ENCODE measurements around the gene HCST. TPM values are rescaled to one million over a fixed set of nuclear protein-coding genes. Genes with fewer than 3 reads are reported as not detected.
"Not testable (repeated sequence)": the region's sequence is repeated elsewhere in the genome, so short reads cannot be mapped to it uniquely, and the experiment has no call there.

The HCST gene
- total RNA-seq, 2 donors from 2014 or later, result 56.1 to 71.9 TPM

DNA sequence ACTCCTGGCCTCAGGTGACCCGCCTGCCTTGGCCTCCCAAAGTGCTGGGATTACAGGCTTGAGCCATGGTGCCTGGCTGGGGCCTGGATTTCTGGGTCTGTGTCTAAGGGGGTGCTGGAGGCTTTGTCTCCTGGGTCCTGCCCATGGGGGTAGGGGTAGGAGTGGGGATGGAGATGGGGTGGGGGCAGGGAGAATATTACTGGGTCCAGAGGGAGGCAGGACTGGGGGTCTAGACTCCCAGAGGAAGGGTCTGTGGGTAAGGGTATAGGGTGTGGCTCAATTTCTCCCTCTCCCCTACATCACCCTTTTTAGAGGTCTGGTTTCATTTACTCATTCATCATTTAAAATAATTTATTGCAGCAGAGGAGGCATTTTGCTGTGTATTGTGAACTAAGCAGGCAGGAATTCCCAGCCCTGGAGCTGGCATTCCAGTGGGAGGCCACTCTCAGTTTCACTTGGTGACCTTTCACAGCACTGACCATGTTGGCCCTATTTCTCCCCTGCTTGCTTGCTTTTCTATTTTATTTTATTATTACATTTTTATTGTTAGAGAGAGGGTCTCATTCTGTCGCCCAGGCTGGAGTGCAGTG is 1.2 kb upstream of the HCST start:
- Mint-ChIP-seq H3K4me1 (ENCODE audit: low read depth) (peaks cover 65% of the 10 kb centered on the region), H3K27ac (peak overlapping the region; percentile 74), H3K4me3 (peak overlapping the region; percentile 88 to 96), H3K27me3 (ENCODE audit: low read depth) (no peaks in the 10 kb centered on the region), H3K36me3 (ENCODE audit: insufficient read depth in 2 of 2) (peaks cover 10 to 11% of the 10 kb centered on the region in 2 donors), H3K9me3 (no peaks in the 10 kb centered on the region)
- DNase-seq (no peak), ATAC-seq (replicated peaks in 1 of 2) (no peak)

DNA sequence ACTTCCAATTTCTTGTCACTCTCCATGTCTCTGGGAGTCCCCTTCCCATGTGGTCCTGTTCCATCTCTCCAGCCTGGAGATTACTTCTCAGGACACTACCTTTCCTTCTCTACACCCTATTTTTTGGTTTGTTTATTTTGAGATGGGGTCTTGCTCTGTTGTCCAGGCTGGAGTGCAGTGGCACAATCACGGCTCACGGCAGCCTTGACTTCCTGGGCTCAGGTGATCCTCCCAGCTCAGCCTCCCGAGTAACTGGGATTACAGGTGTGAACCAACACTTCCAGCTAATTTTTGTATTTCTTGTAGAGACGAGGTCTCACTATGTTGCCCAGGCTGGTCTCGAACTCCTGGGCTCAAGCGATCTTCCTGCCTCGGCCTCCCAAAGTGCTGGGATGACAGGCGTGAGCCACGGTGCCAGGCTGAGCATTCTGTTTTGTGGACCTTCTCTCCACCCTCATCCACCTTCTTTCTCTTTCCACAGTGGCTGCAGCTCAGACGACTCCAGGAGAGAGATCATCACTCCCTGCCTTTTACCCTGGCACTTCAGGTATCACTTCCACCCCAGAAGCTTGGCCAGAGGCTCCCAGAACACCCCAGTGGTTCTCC is 644 bp downstream of the HCST start:
- peaks cover 63% of the 10 kb centered on the region for H3K4me1 Mint-ChIP-seq (ENCODE audit: low read depth)
- DNase-seq (no peak), ATAC-seq (replicated peaks in 1 of 2) (no peak)
- peak overlapping the region; percentile 88 to 96 for H3K4me3 Mint-ChIP-seq
- H3K27ac Mint-ChIP-seq, result peak overlapping the region; percentile 95
- H3K27me3 Mint-ChIP-seq (ENCODE audit: low read depth), result no peaks in the 10 kb centered on the region
- H3K36me3 Mint-ChIP-seq (ENCODE audit: insufficient read depth in 2 of 2), result peaks cover 7% of the 10 kb centered on the region in 2 donors
- no peaks in the 10 kb centered on the region for H3K9me3 Mint-ChIP-seq

DNA sequence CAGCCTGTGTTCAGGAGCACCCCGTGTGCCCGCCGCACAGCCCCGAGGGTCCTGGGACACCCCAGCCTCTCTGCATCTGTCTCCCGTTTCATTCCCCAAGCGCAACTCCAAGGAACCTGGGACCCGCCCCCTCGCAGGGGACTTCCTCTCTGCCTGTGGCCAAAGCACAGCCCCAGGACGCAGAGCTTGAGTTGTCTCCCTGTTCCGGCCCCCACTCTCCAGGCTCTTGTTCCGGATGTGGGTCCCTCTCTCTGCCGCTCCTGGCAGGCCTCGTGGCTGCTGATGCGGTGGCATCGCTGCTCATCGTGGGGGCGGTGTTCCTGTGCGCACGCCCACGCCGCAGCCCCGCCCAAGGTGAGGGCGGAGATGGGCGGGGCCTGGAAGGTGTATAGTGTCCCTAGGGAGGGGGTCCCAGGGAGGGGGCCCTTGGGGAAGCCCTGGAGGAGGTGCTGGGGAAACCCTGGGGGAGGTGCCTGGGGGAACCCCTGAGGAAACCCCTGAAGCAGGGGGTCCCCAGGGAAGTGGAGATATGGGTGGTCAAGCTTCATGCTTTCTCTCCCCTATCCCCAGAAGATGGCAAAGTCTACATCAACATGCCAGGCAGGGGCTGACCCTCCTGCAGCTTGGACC is 1.3 kb downstream of the HCST start:
- Mint-ChIP-seq H3K9me3 (no peaks in the 10 kb centered on the region), H3K4me1 (ENCODE audit: low read depth) (peaks cover 58% of the 10 kb centered on the region), H3K27me3 (ENCODE audit: low read depth) (no peaks in the 10 kb centered on the region), H3K4me3 (peak overlapping the region; percentile 88 to 96), H3K27ac (peak overlapping the region; percentile 95), H3K36me3 (ENCODE audit: insufficient read depth in 2 of 2) (peaks cover 5 to 6% of the 10 kb centered on the region in 2 donors)
- ATAC-seq (replicated peaks in 1 of 2) (peak; percentile 67 to 73), DNase-seq (peak; percentile 90 to 92)

DNA sequence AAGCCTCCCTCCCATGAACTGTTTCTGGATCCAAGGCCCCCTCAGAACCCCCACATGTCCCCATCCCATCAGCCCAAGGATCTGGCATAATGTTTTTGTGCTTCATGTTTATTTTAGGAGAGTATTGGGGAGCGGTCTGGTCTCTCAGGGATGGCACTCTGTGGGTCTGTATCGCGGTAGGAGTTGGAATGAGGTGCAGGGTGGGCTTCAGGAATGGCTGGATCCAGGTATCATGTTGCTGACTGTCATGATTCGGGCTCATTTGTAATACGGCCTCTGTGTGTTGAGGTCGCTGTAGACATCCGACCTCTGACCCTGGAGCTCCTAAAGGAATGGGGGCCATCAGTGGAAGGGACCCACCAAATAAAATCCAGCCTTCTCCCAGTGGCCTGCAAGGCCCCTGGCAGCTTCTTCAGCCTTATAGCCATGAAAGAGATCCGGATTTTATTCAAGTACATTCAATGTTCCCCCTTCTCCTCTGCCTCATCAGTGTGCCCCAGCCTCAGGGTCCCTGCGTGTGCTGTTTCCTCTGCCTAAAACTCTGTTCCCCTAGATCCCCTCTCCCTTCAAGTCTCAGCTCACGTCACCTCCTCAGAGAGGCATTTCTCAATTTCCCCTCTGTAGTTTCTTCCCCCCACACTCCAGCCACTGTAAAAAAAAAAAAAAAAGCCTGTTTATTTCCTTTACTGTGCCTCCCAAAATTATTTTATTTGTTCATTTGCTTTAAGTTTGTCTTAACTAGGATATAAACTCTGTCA is 2.2 kb downstream of the HCST start:
- DNase-seq (no peak), ATAC-seq (replicated peaks in 1 of 2) (no peak)
- no peaks in the 10 kb centered on the region for H3K9me3 Mint-ChIP-seq
- no peaks in the 10 kb centered on the region for H3K27me3 Mint-ChIP-seq (ENCODE audit: low read depth)
- peaks cover 64% of the 10 kb centered on the region for H3K4me1 Mint-ChIP-seq (ENCODE audit: low read depth)
- H3K4me3 Mint-ChIP-seq, result peak overlapping the region; percentile 35 to 39
- H3K36me3 Mint-ChIP-seq (ENCODE audit: insufficient read depth in 2 of 2), result peaks cover 2 to 4% of the 10 kb centered on the region in 2 donors
- peak overlapping the region; percentile 36 for H3K27ac Mint-ChIP-seq

DNA sequence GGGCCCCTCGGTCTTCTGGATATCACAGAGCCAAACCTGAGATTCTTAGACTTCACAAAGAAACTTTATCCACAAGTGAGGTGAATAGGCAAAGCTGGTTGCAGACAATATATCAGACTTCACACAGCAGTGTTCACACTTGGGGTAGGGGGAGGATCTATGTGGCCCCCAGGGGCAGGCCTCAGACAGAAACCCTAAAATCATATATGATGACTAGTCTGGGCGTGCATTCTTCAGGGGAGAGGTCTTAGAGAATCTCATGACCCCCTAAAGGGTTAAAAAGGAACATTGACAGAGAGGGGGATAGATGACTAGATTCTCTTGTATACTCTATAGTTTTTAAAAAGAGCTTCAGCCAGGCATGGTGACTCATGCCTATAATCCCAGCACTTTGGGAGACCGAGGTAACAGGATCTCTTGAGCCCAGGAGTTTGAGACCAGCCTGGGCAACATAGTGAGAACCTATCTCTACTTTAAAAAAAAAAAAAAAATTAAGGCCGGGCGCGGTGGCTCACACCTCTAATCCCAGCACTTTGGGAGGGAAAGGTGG is 2.9 kb downstream of the HCST start:
- Mint-ChIP-seq H3K36me3 (ENCODE audit: insufficient read depth in 2 of 2) (peaks cover 2% of the 10 kb centered on the region in 2 donors), H3K27ac (no peak overlapping the region), H3K27me3 (ENCODE audit: low read depth) (no peaks in the 10 kb centered on the region), H3K4me1 (ENCODE audit: low read depth) (peaks cover 66% of the 10 kb centered on the region), H3K4me3 (peak overlapping the region in 1 of 2 donors; percentile 39), H3K9me3 (no peaks in the 10 kb centered on the region)
- no peak for DNase-seq
- no peak for ATAC-seq (replicated peaks in 1 of 2)

DNA sequence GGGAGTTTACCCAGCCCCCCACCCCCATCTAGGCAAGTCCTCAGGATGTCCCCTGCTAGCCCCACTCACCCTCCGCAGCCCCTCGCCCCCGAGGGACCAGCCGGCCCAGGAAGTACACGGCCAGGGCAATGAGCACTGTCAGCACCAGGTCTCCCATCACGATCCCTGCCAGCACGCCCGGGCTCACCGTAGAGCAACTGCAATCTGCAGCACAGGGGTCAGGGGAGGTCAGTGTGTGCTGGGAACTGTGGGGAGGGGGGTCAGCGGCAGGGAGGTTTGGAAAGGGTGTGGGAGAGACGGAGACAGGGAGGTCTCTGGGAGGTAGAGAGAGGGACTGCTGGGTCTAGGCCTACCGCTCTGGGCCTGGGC is 5.0 kb downstream of the HCST start:
- peaks cover 2% of the 10 kb centered on the region in 2 donors for H3K36me3 Mint-ChIP-seq (ENCODE audit: insufficient read depth in 2 of 2)
- peaks cover 57% of the 10 kb centered on the region for H3K4me1 Mint-ChIP-seq (ENCODE audit: low read depth)
- DNase-seq, result no peak
- no peak overlapping the region for H3K4me3 Mint-ChIP-seq
- no peaks in the 10 kb centered on the region for H3K9me3 Mint-ChIP-seq
- no peak overlapping the region for H3K27ac Mint-ChIP-seq
- no peaks in the 10 kb centered on the region for H3K27me3 Mint-ChIP-seq (ENCODE audit: low read depth)
- ATAC-seq (replicated peaks in 1 of 2), result no peak

DNA sequence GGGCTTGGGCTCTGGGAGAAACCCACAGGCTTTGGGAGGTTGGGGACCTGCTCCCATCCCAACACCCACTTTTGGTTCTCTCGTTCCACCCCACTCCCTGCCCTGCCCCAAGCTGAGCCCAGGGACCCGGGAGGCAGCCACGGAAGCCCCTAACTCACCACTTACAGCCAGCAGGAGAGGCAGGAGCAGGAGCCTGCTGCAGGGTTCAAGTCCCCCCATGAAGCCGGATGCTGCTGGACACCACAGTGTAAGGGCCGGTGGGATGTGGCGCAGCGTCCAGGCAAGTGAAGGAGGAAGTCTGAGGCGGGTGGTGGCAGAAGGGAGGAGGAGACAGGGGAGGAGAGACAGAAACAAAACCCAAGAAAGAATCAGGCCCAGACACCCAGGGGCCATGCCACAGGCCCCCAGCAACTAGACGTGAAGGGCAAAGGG is 5.7 kb downstream of the HCST start, which contains the start of gene TYROBP:
Gene TYROBP, minus strand, starts transcription at position 286 of the 432 bp plus-strand sequence. Its CDS starts 67 bp downstream, at position 219.
- DNase-seq, result no peak
- H3K4me1 Mint-ChIP-seq (ENCODE audit: low read depth), result peaks cover 50% of the 10 kb centered on the region
- ATAC-seq (replicated peaks in 1 of 2), result no peak
- H3K36me3 Mint-ChIP-seq (ENCODE audit: insufficient read depth in 2 of 2), result peaks cover 2% of the 10 kb centered on the region in 2 donors
- H3K9me3 Mint-ChIP-seq, result no peaks in the 10 kb centered on the region
- no peaks in the 10 kb centered on the region for H3K27me3 Mint-ChIP-seq (ENCODE audit: low read depth)
- H3K27ac Mint-ChIP-seq, result no peak within 1 kb of the TSS
- H3K4me3 Mint-ChIP-seq, result peak within 1 kb of the TSS in 1 of 2 donors; percentile 29

DNA sequence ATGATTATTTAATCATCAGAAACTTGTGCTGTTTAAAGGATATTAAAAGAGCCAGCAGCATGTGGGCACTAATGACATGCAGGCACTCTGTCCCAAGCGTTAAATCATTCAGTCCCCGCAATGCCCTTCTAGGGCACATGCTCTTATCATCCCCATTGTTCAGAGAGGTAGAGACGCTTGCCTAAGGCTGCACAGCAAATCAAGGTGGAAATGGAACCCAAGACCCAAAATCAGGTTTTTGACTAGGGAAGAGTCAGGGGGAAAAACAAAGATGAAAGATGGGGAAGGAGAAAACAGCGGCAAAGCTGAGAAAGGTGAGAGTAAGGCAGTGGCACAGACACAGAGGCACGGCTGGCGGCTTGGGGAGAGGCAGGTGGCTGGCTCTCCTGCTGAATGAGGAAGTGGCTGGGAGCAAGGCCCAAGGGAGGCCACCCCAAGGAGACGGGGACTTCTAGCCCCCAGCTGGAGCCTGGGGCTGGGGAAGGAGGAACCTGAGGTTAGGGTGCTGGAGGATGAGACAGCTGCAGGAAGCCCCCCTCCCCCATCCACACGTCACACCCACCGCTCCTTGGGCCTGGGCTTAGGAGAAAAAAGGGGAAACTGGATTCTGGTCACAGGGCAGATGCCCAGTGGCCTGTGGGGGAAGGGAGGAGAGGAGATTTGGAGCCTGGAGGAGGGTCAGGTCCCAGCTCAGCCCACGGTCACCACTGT is 6.8 kb downstream of the HCST start:
- ATAC-seq (replicated peaks in 1 of 2) (no peak), DNase-seq (no peak)
- Mint-ChIP-seq H3K27ac (no peak overlapping the region), H3K9me3 (no peaks in the 10 kb centered on the region), H3K4me3 (peak overlapping the region in 1 of 2 donors; percentile 29), H3K4me1 (ENCODE audit: low read depth) (peaks cover 45% of the 10 kb centered on the region), H3K36me3 (ENCODE audit: insufficient read depth in 2 of 2) (no peaks in the 10 kb centered on the region), H3K27me3 (ENCODE audit: low read depth) (no peaks in the 10 kb centered on the region)

DNA sequence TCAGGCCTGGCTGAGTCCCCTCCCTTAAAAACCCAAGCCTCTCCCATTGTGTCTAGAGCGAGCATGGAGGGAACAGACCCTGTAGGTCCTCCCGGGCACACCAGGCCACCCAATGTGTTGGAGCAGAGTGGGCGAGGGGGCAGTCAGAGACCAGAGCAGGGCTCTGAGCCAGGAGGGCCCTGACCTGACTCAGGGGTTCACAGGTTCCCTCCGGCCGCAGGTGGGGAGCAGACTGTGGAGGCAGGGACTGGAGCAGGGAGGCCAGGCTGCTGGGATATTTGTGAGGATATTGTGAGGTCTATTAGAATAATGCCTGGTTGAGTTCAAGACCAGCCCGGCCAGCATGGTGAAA is 7.3 kb downstream of the HCST start:
- H3K9me3 Mint-ChIP-seq, result no peaks in the 10 kb centered on the region
- H3K36me3 Mint-ChIP-seq (ENCODE audit: insufficient read depth in 2 of 2), result no peaks in the 10 kb centered on the region
- no peak overlapping the region for H3K27ac Mint-ChIP-seq
- peak in 1 of 2 donors; percentile 20 for ATAC-seq (replicated peaks in 1 of 2)
- H3K4me1 Mint-ChIP-seq (ENCODE audit: low read depth), result peaks cover 41% of the 10 kb centered on the region
- H3K27me3 Mint-ChIP-seq (ENCODE audit: low read depth), result no peaks in the 10 kb centered on the region
- no peak overlapping the region for H3K4me3 Mint-ChIP-seq
- DNase-seq, result no peak

DNA sequence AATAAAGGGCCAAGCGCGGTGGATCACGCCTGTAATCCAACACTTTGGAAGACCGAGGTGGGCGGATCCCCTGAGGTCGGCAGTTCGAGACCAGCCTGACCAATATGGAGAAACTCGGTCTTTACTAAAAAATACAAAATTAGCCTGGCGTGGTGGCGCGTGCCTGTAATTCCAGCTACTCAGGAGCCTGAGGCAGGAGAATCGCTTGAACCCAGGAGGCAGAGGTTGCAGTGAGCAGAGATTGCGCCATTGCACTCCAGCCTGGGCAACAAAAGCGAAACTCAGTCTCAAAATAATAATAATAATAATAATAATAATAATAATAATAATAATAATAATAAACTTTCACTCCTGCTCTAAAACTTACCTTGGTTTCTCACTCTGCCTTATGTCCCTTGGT is 8.0 kb downstream of the HCST start:
- peaks cover 39% of the 10 kb centered on the region for H3K4me1 Mint-ChIP-seq (ENCODE audit: low read depth)
- not testable (repeated sequence) for H3K27me3 Mint-ChIP-seq (ENCODE audit: low read depth); H3K27ac Mint-ChIP-seq; H3K36me3 Mint-ChIP-seq (ENCODE audit: insufficient read depth in 2 of 2); H3K4me3 Mint-ChIP-seq; ATAC-seq (replicated peaks in 1 of 2); DNase-seq; H3K9me3 Mint-ChIP-seq

DNA sequence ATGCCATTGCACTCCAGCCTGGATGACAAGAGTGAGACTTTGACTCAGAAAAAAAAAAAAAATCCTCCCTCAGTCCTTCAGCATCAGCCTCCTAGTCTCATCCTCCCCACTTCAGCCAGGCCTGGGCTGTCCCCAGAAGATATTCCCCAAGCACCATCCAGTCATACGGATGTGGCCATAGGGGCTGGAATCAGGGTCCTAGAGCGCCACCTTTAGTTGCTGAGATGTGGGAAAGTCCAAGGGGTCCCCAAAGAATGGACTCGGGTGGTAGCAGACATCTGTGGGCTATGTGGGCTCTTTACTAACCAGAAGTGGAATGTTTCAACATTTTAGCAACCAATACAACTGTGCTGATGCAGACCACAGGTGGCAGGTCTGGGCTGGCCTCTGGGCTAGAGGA is 8.8 kb downstream of the HCST start:
- H3K4me1 Mint-ChIP-seq (ENCODE audit: low read depth), result peaks cover 38% of the 10 kb centered on the region
- no peak for DNase-seq
- H3K9me3 Mint-ChIP-seq, result no peaks in the 10 kb centered on the region
- H3K4me3 Mint-ChIP-seq, result no peak overlapping the region
- ATAC-seq (replicated peaks in 1 of 2), result no peak
- H3K36me3 Mint-ChIP-seq (ENCODE audit: insufficient read depth in 2 of 2), result no peaks in the 10 kb centered on the region
- H3K27me3 Mint-ChIP-seq (ENCODE audit: low read depth), result no peaks in the 10 kb centered on the region
- no peak overlapping the region for H3K27ac Mint-ChIP-seq

DNA sequence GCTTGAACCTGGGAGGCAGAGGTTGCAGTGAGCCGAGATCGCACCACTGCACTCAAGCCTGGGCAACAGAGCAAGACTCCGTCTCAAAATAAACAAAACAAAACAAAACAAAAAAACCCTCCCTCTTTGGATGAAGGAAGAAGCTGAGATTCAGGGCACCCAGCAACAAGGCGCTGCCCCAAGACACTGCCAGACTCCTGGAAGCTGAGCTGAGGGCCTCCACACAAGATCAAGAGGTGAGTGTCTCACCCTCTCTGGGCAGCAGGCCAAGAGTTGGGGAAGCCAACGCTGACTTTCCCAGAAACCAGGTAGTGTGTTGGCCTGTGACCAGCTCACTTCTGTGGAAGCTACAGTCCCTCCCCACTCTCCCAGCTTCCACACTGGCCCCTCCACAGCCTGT is 9.5 kb downstream of the HCST start:
- no peaks in the 10 kb centered on the region for H3K27me3 Mint-ChIP-seq (ENCODE audit: low read depth)
- peak overlapping the region; percentile 64 for H3K27ac Mint-ChIP-seq
- no peaks in the 10 kb centered on the region for H3K36me3 Mint-ChIP-seq (ENCODE audit: insufficient read depth in 2 of 2)
- peak in 1 of 2 donors; percentile 31 for DNase-seq
- ATAC-seq (replicated peaks in 1 of 2), result peak; percentile 50 to 58
- H3K4me3 Mint-ChIP-seq, result no peak overlapping the region
- peaks cover 36% of the 10 kb centered on the region for H3K4me1 Mint-ChIP-seq (ENCODE audit: low read depth)
- no peaks in the 10 kb centered on the region for H3K9me3 Mint-ChIP-seq
